M059J (cell line): ENCODE measurements around the gene PCSK5. TPM values are rescaled to one million over a fixed set of nuclear protein-coding genes. Genes with fewer than 3 reads are reported as not detected.

Source experiments
- DNase-seq: peaks from one replicate; pipeline ENCODE4 v3.0.0-alpha.2; 2012; ENCODE audit warnings: low read depth
- total RNA-seq: library from RNA; depleted of rRNA; stranded (reverse); fragments of >200 nt; shearing (Covaris generic); gene quantifications from 2 replicates; pipeline ENCODE4 v1.2.3, GENCODE V29; 2014

Gene PCSK5
- total RNA-seq, 1 experiment from 2014 or later, result 0.10 TPM

GRCh38 chr9:76137931-76138330, 247.5 kb downstream of the PCSK5 start:
- no peak for DNase-seq

- no peak for DNase-seq
Measured at GRCh38 chr9:76138360-76138759, 247.9 kb downstream of the PCSK5 start.

- DNase-seq, result no peak
Measured at GRCh38 chr9:76143834-76144233, 253.4 kb downstream of the PCSK5 start.

- DNase-seq, result no peak
Measured at GRCh38 chr9:76150013-76150412, 259.5 kb downstream of the PCSK5 start.

- no peak for DNase-seq
Measured at GRCh38 chr9:76151267-76151666, 260.8 kb downstream of the PCSK5 start.

GRCh38 chr9:76153339-76153738, 262.9 kb downstream of the PCSK5 start:
- DNase-seq, result no peak

GRCh38 chr9:76153902-76154629, 263.6 kb downstream of the PCSK5 start:
- DNase-seq, result no peak

- no peak for DNase-seq
Measured at GRCh38 chr9:76155361-76155760, 264.9 kb downstream of the PCSK5 start.

GRCh38 chr9:76158713-76159112, 268.2 kb downstream of the PCSK5 start:
- no peak for DNase-seq

GRCh38 chr9:76159293-76159926, 268.9 kb downstream of the PCSK5 start:
- DNase-seq, result no peak

- DNase-seq, result no peak
Measured at GRCh38 chr9:76161106-76161505, 270.6 kb downstream of the PCSK5 start.

GRCh38 chr9:76161541-76161940, 271.1 kb downstream of the PCSK5 start:
- DNase-seq, result no peak

- DNase-seq, result no peak
Measured at GRCh38 chr9:76162086-76162730, 271.7 kb downstream of the PCSK5 start.

GRCh38 chr9:76162751-76163500, 272.5 kb downstream of the PCSK5 start:
- DNase-seq, result no peak

GRCh38 chr9:76166526-76166925, 276.1 kb downstream of the PCSK5 start:
- no peak for DNase-seq

- no peak for DNase-seq
Measured at GRCh38 chr9:76176171-76176570, 285.7 kb downstream of the PCSK5 start.

GRCh38 chr9:76177931-76178330, 287.5 kb downstream of the PCSK5 start:
- no peak for DNase-seq

- DNase-seq, result peak; percentile 59
Measured at GRCh38 chr9:76180541-76180940, 290.1 kb downstream of the PCSK5 start.

GRCh38 chr9:76181020-76181641, 290.7 kb downstream of the PCSK5 start:
- peak; percentile 78 for DNase-seq

- no peak for DNase-seq
Measured at GRCh38 chr9:76181781-76182180, 291.3 kb downstream of the PCSK5 start.

GRCh38 chr9:76185432-76185831, 295.0 kb downstream of the PCSK5 start:
- DNase-seq, result no peak

- no peak for DNase-seq
Measured at GRCh38 chr9:76188286-76188685, 297.8 kb downstream of the PCSK5 start.
